NCI-H1930 (cell line): ENCODE results near the gene SPACA4.

Experiments used
- DNase-seq, 2 experiments: peaks; one replicate each; lab custom pipeline; 2025; lab: John Stamatoyannopoulos, UW

SPACA4 gene

DNA sequence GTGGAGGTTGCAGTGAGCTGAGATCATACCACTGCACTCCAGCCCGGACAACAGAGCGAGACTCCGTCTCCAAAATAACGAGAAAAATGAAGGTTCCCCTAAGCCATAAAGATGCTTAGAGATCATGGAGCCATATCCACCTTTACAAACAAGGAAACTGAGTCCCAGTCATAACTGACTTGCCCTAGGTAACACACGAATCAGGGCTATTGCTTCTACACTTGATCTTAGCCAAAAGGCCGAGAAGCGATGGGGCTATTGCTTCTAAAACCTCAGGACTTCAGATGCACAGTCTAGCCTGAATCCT is 27.4 kb downstream of the SPACA4 start:
- no peak for DNase-seq

DNA sequence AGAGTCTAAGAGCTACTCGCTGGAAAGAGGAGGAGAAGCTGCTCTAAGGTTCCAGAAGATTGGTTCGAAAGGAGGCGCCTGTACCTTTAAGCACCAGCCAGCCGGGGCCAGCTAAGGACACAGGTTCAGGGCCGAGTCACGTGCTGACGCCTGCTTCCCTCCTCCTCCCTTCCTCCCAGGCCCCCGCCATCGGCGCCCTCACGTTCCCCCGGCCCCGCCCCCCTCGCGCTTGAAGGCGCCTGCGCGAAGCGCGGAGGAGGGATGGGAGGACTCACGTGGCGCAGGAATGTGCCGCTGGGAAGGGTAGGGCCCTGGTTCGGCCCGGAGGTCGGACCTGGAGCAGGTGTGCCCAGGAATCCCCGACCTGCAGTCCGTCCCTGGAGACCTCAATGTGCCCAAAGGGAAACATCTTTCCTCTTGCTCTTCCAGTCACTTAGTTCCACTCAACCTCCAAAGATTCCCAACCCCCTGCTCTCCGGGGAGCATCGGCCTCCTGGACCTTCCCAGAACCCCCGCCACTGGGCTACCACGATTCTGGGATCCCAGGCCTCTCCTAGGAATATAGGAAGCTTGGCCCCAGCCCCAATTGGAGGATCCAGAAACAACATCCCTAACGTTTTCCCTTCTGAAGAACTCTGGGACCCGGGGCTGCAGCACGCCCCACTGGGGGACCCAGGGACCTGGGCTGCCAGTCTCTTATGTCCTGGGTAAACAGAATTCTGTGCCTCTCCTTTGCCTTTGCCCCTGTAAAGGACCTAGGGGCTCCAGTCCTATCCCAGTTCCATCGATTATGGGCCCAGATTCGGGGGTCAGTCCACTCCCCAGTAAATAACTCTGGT is 28.1 kb downstream of the SPACA4 start:
- DNase-seq = peak; percentile 95 to 98

GRCh38 chr19:48635263-48635965 is 28.9 kb downstream of the SPACA4 start:
- DNase-seq = peak; percentile 78 to 85

DNA sequence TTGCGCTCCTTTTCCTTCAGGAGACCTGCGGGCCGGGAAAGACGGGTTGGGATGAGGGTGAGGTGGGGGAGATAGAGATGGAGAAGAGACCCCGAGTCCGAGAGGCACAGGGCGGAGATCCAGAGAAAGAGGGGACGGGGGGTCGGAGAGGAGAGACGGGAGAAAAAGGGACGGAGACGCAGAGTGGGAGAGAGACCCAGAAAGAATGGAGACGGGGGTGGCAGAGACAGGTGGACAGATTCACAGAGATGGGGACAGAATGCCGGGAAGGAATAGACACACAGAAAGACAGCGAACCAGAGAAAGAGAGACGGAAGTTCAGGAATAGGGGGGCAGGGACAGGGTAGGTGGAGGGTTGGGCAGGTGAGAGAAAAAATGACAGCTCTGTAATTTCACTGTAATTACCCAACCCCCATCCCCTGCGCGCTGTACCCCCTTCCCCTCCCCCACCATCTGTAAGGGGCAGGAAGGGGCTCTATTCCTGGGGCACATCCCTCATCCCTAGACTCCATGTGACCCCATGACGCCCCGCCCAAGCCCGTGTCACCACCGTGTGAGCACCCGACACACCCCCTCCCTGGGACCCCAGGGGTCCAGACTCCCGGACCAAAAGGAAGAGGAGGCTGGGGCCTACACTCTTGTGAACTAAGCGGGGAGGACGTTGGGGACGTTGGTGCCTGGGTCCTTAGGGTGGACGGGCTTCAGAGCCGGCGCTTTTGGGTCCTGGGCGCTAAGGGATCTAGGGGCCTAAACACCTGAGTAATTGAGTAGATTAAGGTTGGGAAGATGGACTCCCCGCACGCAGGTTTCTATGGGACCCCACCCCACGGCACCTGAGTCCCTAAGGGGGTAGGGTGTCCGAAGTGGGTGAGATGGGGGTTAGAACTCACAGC is 29.7 kb downstream of the SPACA4 start:
- no peak for DNase-seq

DNA sequence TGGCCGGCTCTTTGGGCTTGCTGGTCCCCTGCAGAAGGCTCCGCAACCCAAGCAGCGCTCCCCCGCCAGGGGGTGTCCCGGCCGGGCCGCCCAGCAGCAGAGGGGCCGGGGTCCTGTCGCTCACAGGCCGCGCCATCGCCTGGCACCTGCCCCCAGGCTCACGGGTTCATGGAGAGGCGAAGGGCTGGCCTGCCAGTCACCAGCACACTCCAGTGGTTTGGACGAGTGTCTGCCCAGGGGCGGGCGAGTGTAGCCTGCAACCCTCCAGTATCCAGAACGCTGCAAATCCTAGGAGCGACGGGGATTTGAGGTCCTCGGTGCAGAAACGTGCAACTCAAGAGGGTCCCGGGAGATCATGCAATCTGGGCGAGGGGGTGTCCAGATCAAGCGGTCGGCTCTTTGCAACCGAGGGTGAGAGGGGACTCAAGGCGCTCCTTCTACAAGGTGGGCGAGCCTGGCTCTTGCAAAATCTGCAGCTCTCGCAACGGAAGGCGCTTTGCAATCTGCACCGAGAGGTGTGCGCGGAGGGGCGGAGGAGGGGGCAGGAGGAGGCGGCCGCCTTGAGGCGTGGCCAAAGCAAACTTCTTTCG is 30.4 kb downstream of the SPACA4 start, which contains the start of gene DBP:
Gene DBP (minus strand): TSS at position 521 of the 590 bp plus-strand sequence. CDS start 385 bp downstream, at position 136.
- DNase-seq = peak in 1 of 2 experiments; percentile 77

- peak; percentile 99 to 100 for DNase-seq
Measured at GRCh38 chr19:48637449-48637947, 31.0 kb downstream of the SPACA4 start.

DNA sequence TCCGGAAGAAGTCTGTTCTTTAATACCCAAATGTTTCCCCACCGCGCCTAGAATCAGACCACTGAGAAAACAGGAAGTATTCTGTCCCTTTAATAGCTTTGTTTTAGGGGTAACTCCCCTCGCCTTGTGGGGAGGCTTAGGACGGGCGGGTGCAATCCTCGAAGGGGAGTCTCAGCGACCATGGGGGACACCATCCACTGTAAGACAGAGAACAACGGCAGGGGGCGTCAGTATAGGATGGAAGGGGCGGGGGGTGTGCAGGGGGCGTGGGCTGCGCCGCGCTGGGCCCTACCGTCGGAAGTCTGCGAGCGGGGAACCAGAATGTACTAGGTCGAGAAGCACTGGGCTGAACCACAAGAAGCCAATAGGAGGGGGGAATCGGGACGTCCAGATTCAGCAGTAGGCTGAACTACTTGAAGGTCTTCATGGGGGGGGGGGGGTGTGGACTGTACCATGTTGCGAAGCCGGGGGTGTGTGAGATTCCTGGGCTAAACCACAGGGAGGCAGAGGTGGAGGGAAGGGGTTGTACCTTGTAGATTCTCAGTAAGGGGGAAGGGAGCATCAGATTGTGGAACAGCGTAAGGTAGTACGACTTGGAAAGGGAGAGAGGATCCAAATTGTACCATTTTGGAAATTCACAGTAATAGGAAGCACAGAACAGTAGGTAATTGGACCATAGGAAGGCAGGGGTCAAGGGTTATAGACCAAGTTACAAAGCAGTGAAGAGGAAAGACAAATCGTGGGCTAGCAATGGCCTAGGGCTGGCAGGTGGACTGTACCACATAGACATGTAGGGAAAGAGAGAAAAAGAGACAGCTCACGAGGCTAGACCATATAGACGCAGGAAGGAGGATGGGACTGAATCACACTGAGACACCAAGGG is 31.6 kb downstream of the SPACA4 start:
- peak; percentile 87 to 91 for DNase-seq

DNA sequence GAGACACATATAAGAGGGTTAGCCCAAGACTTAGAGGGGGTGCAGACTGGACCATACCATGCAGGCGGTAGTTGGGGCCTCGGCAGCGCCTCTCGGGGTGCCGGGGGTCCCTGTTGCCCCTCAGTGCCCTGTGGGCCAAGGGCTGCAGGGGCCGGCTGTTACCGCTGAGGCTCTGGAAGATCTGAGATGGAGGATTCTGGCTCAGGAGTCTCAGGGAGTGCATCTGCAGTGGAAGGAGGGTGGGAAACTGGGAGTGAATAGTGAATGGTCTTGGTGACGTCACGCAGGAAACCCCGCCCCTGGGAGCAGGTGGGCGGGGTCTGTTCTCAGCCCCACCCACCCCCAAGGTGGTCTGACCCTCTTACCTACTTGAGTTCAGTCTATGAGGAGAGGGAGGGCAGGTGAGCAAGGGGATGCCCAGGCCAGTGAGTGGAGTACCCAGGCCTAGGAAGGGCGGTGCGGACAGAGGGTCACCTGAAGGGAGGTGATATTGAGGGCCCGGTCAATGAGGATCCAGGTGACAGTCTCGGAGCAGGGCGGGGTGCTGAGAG is 32.4 kb downstream of the SPACA4 start:
- DNase-seq = no peak

- DNase-seq = no peak
Measured at GRCh38 chr19:48639483-48640375, 33.2 kb downstream of the SPACA4 start.

- no peak for DNase-seq
Measured at GRCh38 chr19:48641850-48642249, 35.3 kb downstream of the SPACA4 start.

DNA sequence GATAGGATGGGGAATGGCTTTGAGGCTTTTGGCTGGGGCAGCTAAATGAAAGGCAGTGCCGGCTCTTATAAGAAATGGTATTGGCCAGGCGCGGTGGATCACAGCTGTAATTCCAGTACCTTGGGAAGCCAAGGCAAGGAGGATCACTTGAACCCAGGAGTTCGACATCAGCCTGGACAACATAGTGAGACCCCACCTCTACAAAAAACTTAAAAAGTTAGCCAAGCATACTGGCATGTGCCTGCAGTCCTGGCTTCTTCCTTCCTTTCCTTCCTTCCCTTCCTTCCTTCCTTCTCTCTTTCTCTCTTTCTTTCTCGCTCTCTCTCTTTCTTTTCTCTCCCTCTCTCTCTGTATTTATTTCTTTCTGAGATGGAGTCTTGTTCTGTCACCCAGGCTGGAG is 36.3 kb downstream of the SPACA4 start:
- DNase-seq = no peak

- DNase-seq = no peak
Measured at GRCh38 chr19:48644355-48644754, 37.8 kb downstream of the SPACA4 start.

- DNase-seq = peak; percentile 78 to 79
Measured at GRCh38 chr19:48644839-48645619, 38.5 kb downstream of the SPACA4 start.

DNA sequence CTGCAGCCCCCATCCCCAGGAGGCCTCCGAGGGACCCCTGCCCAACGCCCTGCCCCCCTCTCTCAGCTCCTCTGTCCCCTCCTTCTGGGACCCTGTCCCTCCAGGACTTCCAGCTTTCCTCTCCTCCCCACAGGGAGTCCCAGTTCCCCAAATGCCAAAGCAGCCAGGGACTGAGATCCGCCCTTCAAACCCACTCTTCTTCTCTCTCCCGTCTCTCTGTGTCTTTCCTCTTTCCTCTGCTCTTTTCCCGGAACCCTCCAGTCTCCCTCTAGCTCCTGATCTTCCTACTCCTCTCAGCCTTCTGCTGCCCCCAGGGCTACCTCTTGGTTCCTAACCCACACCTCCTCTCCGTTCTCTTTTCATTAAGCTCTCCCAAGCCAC is 39.1 kb downstream of the SPACA4 start:
- DNase-seq = no peak

DNA sequence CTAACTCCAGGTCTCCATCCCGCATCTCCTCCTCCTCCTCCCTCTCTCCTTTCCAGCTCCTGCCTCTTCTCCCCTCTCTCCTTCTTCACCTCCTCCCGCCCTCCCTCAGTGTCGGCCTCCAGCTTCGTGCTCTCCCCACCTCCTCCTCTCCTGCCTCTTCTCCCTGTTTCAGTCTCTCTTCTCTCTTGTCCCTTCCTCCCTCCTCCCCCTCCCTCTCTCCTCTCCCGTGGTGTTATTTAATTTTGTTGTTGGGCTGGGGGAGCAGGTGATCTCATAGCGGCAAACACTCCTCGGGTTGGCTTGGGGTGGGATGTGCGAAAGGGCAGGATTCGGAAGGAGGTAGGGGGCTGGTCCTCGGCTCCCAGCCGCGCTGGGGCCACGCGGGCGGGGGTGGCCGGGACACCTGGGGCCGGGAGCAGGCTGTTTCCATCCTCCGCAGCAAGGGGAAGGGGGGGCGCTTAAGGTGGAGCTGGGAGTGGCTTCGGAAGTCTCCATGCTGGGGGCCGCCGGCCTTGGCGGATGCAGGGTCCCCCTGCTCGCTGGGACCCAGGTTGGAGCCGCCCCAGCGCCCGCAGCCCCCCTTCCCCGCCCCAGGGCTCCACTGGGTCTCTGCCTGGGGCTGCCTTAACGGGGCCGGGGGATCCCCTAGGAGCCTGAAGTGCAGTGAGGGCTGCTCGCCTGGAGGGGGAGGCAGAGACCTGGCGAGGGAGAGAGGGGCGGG is 39.6 kb downstream of the SPACA4 start, which contains the start of gene CA11:
Gene CA11 (minus strand): TSS at position 187 of the 721 bp plus-strand sequence. CDS start 555 bp downstream, outside the sequence.
- DNase-seq = peak; percentile 90 to 91

DNA sequence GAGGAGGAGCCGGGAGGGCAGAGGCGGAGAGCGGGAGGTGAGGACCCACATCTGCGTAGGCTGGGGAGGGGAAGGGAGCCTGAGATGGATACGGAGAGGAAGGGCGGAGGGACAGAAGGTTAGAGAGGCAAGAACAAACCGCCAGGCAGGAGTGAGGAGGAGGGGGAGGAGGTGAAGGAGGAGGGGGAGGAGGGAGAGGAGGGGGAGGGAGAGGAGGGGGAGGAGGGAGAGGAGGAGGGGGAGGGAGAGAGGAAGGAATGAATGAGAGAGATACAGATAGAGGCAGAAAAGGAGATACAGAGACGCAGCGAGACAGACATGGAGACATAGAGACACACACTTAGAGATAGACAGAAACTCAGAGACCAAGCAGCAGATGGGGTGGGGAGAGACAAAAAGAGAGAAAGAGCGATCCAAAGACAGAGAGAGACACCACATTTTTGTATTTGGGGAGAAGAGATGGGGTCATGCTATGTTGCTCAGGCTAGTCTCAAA is 40.2 kb downstream of the SPACA4 start:
- no peak for DNase-seq

DNA sequence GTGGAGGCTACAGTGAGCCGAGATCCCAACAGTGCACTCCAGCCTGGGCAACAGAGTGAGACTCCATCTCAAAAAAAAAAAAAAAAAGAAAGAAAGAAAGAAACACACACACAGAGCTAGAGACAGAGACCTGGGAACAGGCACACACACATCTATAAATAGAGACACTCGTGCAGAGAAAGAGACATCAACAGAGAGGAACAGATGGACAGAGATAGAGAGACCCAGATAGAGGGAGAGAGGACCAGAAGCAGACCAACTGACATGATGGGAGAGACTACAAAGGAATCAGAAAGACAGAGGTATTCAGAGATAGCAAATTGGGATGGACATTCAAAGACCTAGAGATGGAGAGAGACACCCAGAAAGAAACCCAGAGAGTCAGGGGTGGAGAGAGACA is 41.6 kb downstream of the SPACA4 start:
- no peak for DNase-seq
